GM08714 (cell line): ENCODE measurements around the gene TRIM60.
"Not testable (repeated sequence)": the region's sequence is repeated elsewhere in the genome, so short reads cannot be mapped to it uniquely, and the experiment has no call there.

Experiments used
- H3K4me3 ChIP-seq: fragments of 200-500 bp; sonication (Bioruptor generic); 2 replicates; pipeline ENCODE4 v1.5.1; 2014; ENCODE audit warnings: mild to moderate bottlenecking, low read length, inconsistent platforms
- ZNF274 ChIP-seq: IDR thresholded peaks from 2 replicates; pipeline ENCODE4 v1.6.1; 2012; ENCODE audit warnings: mild to moderate bottlenecking, low read depth, low read length

Gene TRIM60

GRCh38 chr4:165031436-165032211 lies at the start of gene TRIM60:
TSS of gene TRIM60 (plus strand) at chr4:165031999. CDS start at chr4:165040073, 8,074 bp downstream.
- no peak for TF ChIP-seq ZNF274
- no peak within 1 kb of the TSS for H3K4me3 ChIP-seq

GRCh38 chr4:164989471-164989870 lies 42.3 kb upstream of the TRIM60 start:
- TF ChIP-seq ZNF274: no peak
- H3K4me3 ChIP-seq: no peak overlapping the region

GRCh38 chr4:164990786-164991185 lies 41.0 kb upstream of the TRIM60 start:
- not testable (repeated sequence) for H3K4me3 ChIP-seq

- not testable (repeated sequence) for H3K4me3 ChIP-seq
These were observed 35.7 kb upstream of the TRIM60 start for GRCh38 chr4:164996123-164996522.

- H3K4me3 ChIP-seq: no peak overlapping the region
- TF ChIP-seq ZNF274: no peak
These were observed 34.5 kb upstream of the TRIM60 start for GRCh38 chr4:164997324-164997723.

GRCh38 chr4:164997941-164998340 lies 33.9 kb upstream of the TRIM60 start:
- H3K4me3 ChIP-seq: no peak overlapping the region
- TF ChIP-seq ZNF274: no peak

- H3K4me3 ChIP-seq: not testable (repeated sequence)
These were observed 33.2 kb upstream of the TRIM60 start for GRCh38 chr4:164998526-164999080.

- not testable (repeated sequence) for H3K4me3 ChIP-seq
These were observed 29.8 kb upstream of the TRIM60 start for GRCh38 chr4:165001957-165002356.

- H3K4me3 ChIP-seq: no peak overlapping the region
- TF ChIP-seq ZNF274: no peak
These were observed 26.4 kb upstream of the TRIM60 start for GRCh38 chr4:165005352-165005925.

- H3K4me3 ChIP-seq: no peak overlapping the region
- TF ChIP-seq ZNF274: no peak
These were observed 25.3 kb upstream of the TRIM60 start for GRCh38 chr4:165006456-165006855.

GRCh38 chr4:165006886-165007285 lies 24.9 kb upstream of the TRIM60 start:
- no peak overlapping the region for H3K4me3 ChIP-seq
- TF ChIP-seq ZNF274: no peak

- no peak for TF ChIP-seq ZNF274
- H3K4me3 ChIP-seq: no peak overlapping the region
These were observed 22.1 kb upstream of the TRIM60 start for GRCh38 chr4:165009493-165010227.

GRCh38 chr4:165010487-165010886 lies 21.3 kb upstream of the TRIM60 start:
- H3K4me3 ChIP-seq: no peak overlapping the region
- no peak for TF ChIP-seq ZNF274

GRCh38 chr4:165010991-165011390 lies 20.8 kb upstream of the TRIM60 start:
- H3K4me3 ChIP-seq: no peak overlapping the region
- TF ChIP-seq ZNF274: no peak

GRCh38 chr4:165011403-165011802 lies 20.4 kb upstream of the TRIM60 start:
- no peak overlapping the region for H3K4me3 ChIP-seq
- TF ChIP-seq ZNF274: no peak

GRCh38 chr4:165013691-165014090 lies 18.1 kb upstream of the TRIM60 start:
- TF ChIP-seq ZNF274: no peak

More at GRCh38 chr4:165013691-165014090, 18.1 kb upstream of the TRIM60 start:
- H3K4me3 ChIP-seq: no peak overlapping the region
